GM12892 (cell line): ENCODE data around the gene RHOT2.

ENCODE experiments used
- DNase-seq: peaks from one replicate; pipeline ENCODE4 v3.0.0; 2011; ENCODE audit not compliant: insufficient read length
- FAIRE-seq: peaks from 2 replicates; lab custom pipeline; 2011; peaks lifted over from hg19 to GRCh38; lab: Jason Lieb, UNC
- POLR2A ChIP-seq: IDR thresholded peaks from 2 replicates; pipeline ENCODE4 v1.6.1; 2011; ENCODE audit warnings: low read depth, low read length, control low read depth
- POLR2AphosphoS5 ChIP-seq: IDR thresholded peaks from 2 replicates; pipeline ENCODE4 v1.6.1; 2011; ENCODE audit warnings: low read depth, low read length, control low read depth
- TAF1 ChIP-seq: IDR thresholded peaks from 2 replicates; pipeline ENCODE4 v1.6.1; 2011; ENCODE audit warnings: low read depth, mild to moderate bottlenecking, control low read depth, low read length, borderline replicate concordance

Gene RHOT2

GRCh38 chr16:627454-628239 lies 40.3 kb upstream of the RHOT2 start:
- TF ChIP-seq POLR2A: no peak
- no peak for TF ChIP-seq TAF1
- no peak for TF ChIP-seq POLR2AphosphoS5
- DNase-seq (no peak), FAIRE-seq (no peak)

GRCh38 chr16:628321-629061 lies 39.4 kb upstream of the RHOT2 start:
- DNase-seq: no peak
- TF ChIP-seq POLR2AphosphoS5: no peak
- TF ChIP-seq POLR2A: no peak
- no peak for TF ChIP-seq TAF1
- no peak for FAIRE-seq

DNA sequence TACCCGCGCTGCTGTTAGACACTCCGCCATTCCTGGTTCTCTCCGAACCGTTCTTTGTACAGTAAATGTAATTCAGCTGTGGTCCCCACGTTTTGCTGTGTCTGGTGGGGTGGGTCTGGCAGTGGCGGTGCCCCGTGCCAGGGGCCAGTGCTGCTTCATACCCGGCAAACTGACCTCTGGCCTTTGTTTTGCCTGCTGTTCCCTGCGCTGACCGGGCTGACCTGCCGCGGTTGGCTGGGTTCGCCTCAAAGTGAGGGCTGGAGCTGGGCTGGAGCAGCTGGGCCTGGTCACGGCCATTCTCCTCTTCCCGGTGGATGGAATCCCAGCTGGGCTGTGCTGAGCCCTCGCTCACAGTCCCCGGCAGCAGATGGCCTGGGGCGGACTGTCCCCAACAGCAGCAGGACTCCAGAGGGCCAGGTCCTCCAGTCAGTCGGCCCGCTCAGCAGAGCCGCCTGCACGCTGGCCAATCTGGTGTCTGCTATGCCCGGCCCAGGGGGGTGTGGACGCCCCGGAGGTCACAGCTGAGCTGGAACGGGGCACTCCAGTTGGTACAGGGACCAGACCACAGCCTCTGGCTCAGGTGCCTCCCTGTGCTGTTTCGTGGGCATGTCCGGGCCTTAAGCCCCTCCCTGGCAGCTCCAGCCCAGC lies 38.6 kb upstream of the RHOT2 start:
- DNase-seq: no peak
- FAIRE-seq: no peak
- no peak for TF ChIP-seq POLR2A
- no peak for TF ChIP-seq POLR2AphosphoS5
- no peak for TF ChIP-seq TAF1

- TF ChIP-seq POLR2A: no peak
- no peak for DNase-seq
- FAIRE-seq: no peak
These were observed 38.1 kb upstream of the RHOT2 start for GRCh38 chr16:629833-630248.

GRCh38 chr16:630249-630814 lies 37.6 kb upstream of the RHOT2 start:
- DNase-seq (no peak), FAIRE-seq (no peak)
- no peak for TF ChIP-seq POLR2AphosphoS5
- no peak for TF ChIP-seq POLR2A
- no peak for TF ChIP-seq TAF1

DNA sequence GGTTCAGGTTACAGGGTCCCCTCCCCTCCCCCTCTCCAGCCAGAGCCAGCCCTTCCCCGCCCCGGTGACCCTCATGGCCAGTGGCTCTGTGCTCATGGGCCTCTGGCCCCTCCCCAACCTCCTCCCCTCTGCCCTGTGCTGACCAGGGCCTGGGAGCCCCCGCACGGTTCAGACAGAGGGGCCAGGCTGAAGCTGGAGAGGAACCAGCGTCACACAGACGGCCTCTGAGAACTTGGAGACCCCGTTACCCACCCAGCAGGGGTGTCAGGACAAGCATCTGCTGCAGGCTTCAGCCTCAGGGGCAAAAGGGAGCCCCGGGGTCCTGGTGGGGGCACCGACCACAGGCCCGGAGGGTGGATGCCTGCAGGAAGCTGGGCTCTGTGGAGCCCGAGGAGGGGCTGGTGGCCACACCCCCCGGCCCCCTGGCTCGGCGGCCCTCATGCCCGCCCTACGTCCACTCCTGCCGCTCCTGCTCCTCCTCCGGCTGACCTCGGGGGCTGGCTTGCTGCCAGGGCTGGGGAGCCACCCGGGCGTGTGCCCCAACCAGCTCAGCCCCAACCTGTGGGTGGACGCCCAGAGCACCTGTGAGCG lies 37.0 kb upstream of the RHOT2 start, which contains the start of gene WFIKKN1:
Gene WFIKKN1, plus strand, starts transcription at position 171 of the 591 bp plus-strand sequence. Its CDS starts 269 bp downstream, at position 440.
- TF ChIP-seq POLR2AphosphoS5: no peak
- TF ChIP-seq TAF1: no peak
- TF ChIP-seq POLR2A: no peak
- no peak for FAIRE-seq
- no peak for DNase-seq

DNA sequence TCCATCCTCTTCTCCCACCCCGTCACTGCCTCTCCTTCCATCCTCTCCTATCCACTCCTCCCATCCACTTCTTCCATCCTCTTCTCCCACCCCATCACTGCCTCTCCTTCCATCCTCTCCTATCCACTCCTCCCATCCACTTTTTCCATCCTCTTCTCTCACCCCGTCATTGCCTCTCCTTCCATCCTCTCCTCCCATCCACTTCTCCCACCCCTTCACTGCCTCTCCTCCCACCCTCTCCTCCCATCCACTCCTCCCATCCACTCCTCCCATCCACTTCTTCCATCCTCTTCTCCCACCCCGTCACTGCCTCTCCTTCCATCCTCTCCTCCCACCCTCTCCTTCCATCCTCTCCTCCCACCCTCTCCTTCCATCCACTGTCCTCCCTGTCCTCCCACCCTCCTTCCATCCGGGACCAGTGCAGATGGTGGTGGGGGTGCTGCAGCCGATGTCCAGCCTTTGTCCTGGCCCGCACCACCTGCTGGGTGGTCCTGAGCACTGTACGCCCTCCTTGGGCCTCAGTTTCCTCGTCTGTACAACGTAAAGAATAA lies 36.0 kb upstream of the RHOT2 start:
- TF ChIP-seq POLR2AphosphoS5 (no peak), POLR2A (no peak), TAF1 (no peak)
- no peak for FAIRE-seq
- no peak for DNase-seq

- FAIRE-seq: no peak
- TF ChIP-seq POLR2A (no peak), POLR2AphosphoS5 (no peak), TAF1 (no peak)
- DNase-seq: no peak
These were observed 35.2 kb upstream of the RHOT2 start for GRCh38 chr16:632486-633335.

- TF ChIP-seq POLR2A (no peak), POLR2AphosphoS5 (no peak), TAF1 (no peak)
- FAIRE-seq (no peak), DNase-seq (no peak)
These were observed 34.4 kb upstream of the RHOT2 start for GRCh38 chr16:633336-634050.

- no peak for FAIRE-seq
- TF ChIP-seq TAF1 (no peak), POLR2AphosphoS5 (no peak), POLR2A (no peak)
These were observed 33.8 kb upstream of the RHOT2 start for GRCh38 chr16:634051-634670.

GRCh38 chr16:634996-635395 lies 32.9 kb upstream of the RHOT2 start:
- FAIRE-seq (no peak), DNase-seq (no peak)
- TF ChIP-seq POLR2A: no peak
- TF ChIP-seq POLR2AphosphoS5: no peak
- no peak for TF ChIP-seq TAF1

More at GRCh38 chr16:634051-634670, 33.8 kb upstream of the RHOT2 start:
- DNase-seq: no peak
